D341Med (cell line): ENCODE results near the gene DMRT1.

Experiments used
- DNase-seq: peaks from one replicate; pipeline ENCODE4 v3.0.0; 2012; ENCODE audit warnings: low spot score

Gene DMRT1

GRCh38 chr9:841371-842209 is at the start of gene DMRT1:
Gene DMRT1 (plus strand): TSS chr9:841697. CDS start chr9:841839, 142 bp downstream.
- peak; percentile 52 for DNase-seq

GRCh38 chr9:792331-793260 is 48.9 kb upstream of the DMRT1 start:
- DNase-seq, result no peak

DNA sequence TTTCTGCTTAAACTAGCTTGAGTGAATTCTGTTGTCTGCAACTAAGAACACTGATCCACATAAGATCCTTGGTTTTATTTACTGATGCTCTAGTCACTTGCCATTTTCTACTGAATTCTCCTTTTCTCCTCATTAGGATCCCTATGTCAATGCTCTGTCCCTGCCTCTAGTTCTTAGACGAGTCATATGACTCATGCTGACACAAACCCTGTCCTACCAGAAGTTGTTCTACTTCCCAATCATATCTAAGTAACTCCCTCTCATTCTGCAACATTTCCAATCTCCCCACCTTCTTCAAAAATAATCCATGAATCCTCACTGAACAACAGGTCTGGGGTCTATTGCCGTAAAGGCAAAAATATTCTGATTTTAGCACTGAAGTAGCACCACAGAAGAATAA is 47.1 kb upstream of the DMRT1 start:
- no peak for DNase-seq

- no peak for DNase-seq
These were observed 45.6 kb upstream of the DMRT1 start for GRCh38 chr9:795869-796268.

DNA sequence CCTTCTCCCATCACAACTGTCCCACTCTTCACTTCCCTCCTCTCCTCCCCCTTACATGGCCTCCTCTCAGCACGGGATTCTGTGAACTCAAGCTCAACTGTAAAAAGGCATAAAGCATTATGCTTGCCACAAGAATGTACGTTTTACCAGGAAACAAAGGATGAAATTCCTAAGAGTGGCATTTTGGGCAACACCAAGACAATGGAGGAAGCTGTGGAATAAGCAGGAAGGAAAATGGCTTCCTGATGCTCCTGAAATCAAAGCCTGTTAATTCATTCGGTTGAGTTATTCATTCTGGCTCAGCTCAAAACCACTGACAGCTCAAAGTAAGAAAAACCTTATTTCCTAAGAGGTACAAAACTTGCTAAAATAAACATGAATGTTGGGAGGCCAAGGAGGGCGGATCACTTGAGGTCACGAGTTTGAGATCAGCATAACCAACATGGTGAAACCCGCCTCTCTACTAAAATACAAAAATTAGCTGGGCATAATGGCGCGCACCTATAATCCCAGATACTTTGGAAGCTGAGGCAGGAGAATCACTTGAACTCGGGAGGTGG is 40.8 kb upstream of the DMRT1 start:
- DNase-seq, result no peak

DNA sequence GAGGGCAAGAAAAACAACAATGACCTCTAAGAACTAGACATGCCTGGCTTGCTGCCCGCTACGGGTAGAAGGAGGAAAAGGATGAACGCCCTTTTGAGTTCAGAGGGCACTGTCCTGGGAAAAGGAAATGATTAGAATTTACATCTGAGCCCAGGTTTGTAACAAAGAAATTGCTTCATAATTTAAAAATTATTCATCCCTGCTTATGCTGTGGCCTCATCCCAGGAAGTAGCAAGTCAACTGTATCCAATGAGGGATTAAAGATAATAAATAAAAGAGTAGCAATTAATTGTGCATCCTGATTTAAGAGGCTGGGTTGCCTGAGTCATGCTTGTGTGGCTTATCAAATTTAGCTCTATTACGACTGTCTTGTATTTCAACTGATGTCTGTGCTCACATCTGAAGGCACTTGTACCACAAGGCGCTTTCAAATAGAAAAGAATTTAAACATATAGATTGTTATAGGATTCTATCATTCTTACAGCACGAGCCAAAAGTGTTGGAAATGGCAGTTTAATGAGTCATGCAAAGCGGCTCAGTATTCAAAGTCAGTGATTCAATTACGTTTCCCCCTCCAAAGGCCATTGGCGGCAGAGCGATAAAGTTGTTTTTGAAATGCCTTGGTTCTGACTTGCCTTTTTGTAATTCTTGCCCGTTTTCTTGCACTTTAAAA is 40.0 kb upstream of the DMRT1 start:
- DNase-seq, result no peak

DNA sequence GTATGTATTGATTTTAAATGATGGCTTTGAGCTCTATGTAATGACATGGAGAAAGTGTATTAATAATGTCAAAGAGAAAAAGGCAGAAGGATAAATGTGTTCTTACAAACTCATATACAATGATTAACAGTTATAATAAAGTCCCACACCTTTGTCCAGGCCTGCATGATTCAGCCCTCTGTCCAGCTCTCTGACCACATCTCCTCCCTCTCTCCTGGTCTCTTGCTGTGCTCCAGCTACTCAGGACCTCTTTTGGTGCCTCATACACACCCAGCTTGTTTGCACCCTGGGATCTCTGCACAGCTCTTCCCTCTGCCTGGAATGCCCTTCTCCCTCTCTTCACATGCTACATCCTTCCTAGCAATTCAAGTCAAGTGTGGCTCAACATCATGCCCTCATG is 37.5 kb upstream of the DMRT1 start:
- DNase-seq, result no peak

DNA sequence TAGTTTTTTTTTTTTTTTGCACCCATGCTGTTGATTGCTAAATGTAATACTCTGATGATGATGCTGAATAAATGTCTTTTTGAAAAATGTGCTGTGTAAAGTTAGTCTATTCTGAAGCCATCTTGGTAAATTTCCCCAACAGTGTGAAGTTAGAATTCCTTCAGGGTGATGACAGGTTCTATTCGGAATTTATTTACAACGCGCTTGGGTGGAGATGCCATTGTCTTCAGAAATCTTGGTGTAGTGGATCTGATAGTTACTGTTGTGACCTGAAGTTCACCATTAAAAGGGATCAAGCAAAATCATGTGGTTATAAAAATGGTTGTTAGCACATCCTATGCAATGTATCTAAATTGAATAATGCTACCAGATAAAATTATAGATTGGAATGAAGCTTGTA is 36.3 kb upstream of the DMRT1 start:
- DNase-seq, result no peak

DNA sequence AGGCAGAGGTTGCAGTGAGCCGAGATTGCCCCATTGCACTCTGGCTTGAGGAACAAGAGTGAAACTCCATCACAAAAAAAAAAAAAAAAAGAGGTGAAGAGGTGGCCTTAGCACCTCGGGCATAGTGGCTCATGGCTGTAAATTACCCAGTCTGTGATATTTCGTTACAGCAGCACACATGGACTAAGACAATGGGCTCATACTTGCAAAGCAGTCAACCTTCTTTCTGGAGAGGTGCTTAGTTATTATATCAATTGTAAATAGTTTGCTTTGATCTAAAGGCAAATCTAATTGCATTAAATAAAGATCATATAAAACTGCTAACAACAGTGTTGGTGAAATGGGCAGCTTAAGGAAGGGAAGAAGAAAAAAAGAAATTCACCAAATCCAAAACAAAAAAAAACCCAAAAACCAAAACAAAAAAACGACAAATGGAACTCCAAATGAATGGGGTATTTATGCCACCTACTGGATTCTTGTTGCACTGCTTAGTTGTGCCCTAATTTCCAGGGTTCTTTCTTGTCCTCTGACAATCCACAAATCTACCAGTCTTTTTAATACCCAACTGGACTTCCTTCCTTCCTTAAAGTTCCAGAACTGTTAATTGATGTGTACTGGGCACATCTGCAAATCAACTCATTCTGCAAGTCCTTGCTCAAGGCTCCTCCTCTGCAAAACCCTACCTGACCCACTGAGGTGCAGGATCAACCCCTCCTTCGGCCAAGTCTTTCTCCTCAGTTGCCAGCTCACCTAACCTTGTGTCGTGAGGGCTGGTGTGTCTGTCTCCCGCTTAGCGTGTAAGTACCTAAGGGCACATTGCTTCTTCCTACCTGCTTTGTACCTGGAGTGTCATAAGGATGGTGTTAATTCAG is 35.0 kb upstream of the DMRT1 start:
- DNase-seq, result peak; percentile 50

GRCh38 chr9:811106-811531 is 30.4 kb upstream of the DMRT1 start:
- no peak for DNase-seq

DNA sequence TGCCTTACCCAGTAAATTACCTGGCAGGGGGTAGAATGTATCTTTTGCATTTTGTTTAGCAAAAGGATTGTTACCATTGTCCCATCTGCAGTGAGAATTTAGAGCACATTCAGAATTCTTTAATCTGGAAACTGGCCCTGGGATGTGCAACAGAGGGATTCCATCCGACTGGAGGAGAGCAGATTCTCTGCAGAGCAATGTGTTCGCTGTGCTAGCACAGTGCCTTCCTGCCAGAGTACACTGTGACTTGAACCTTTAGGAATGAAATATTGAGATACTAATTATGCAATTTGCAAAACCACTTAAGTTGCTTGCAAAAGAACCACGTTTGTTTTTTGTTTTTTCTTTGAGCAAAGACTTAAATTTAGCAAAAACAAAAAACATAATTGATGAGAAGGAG is 22.5 kb upstream of the DMRT1 start:
- no peak for DNase-seq

GRCh38 chr9:826500-827280 is 14.8 kb upstream of the DMRT1 start:
- DNase-seq, result no peak

DNA sequence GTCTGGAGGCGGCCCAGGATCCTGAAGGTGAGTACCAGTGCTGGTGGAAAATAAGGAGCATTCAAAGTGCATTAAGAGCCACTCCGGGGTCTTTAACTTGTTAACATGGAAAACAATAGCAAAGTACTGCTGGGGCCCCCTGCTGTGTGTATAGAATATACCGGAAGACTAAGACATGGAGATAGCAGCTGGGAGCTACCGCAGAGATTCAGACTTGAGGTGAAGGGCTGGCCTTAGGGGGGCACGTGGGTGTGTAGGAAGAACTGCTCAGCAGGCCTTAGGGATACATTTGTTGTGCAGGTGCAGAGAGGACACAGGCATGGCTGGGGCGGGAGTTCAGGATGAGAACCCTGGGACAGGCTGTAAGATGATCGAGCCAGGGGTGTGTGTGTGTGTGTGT is 1.2 kb upstream of the DMRT1 start:
- DNase-seq, result no peak

- peak; percentile 57 for DNase-seq
These were observed 1.3 kb downstream of the DMRT1 start for GRCh38 chr9:842635-843426.

GRCh38 chr9:843427-843785 is 1.9 kb downstream of the DMRT1 start:
- DNase-seq, result no peak

GRCh38 chr9:846852-847251 is 5.4 kb downstream of the DMRT1 start:
- no peak for DNase-seq

DNA sequence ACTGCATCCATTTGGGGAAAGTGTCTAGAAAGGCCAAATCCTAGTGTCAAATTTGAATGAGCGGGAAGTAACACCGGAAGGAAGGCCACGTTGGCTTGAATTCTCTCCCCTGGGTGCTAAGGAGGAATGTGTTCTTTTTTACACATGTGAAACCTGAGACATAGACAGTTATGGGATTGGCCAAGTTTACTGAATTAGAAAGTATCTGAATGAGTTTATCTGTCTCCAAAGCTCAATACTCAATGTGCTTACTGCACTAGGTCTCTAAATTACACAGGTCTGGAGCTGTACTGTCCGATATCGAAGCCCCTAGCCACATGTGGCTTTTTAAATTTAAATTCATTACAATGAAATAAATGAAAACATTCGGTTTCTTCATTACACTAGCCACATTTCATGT is 6.0 kb downstream of the DMRT1 start:
- DNase-seq, result no peak

GRCh38 chr9:849431-849830 is 7.9 kb downstream of the DMRT1 start:
- DNase-seq, result no peak

GRCh38 chr9:852539-852938 is 11.0 kb downstream of the DMRT1 start:
- DNase-seq, result no peak

- DNase-seq, result no peak
These were observed 17.8 kb downstream of the DMRT1 start for GRCh38 chr9:859251-859650.
